Neural crest cell (in vitro differentiated cells): ENCODE data around the gene KCNF1. TPM values are rescaled to one million over a fixed set of nuclear protein-coding genes. Genes with fewer than 3 reads are reported as not detected.

Experiments
- DNase-seq: peaks from one replicate; pipeline ENCODE4 v3.0.0; 2021; ENCODE audit warnings: low read depth, mixed read lengths, low spot score
- H3K27ac Mint-ChIP-seq: one replicate; pipeline ENCODE4 v1.8.0; 2021; ENCODE audit warnings: mild to moderate bottlenecking, mixed read lengths; ENCODE audit not compliant: unreplicated experiment
- H3K27me3 Mint-ChIP-seq: 2 replicates; pipeline ENCODE4 v1.8.0; 2021; ENCODE audit warnings: low read depth, mild to moderate bottlenecking, mixed read lengths
- H3K36me3 Mint-ChIP-seq: 2 replicates; pipeline ENCODE4 v1.8.0; 2021; ENCODE audit warnings: low read depth, mild to moderate bottlenecking, mixed read lengths
- H3K4me1 Mint-ChIP-seq: 2 replicates; pipeline ENCODE4 v1.8.0; 2021; ENCODE audit warnings: mixed read lengths
- H3K4me3 Mint-ChIP-seq: one replicate; pipeline ENCODE4 v1.8.0; 2021; ENCODE audit warnings: mild to moderate bottlenecking, mixed read lengths
- H3K9me3 Mint-ChIP-seq: 2 replicates; pipeline ENCODE4 v1.8.0; 2021; ENCODE audit warnings: mixed read lengths
- total RNA-seq: library from RNA; stranded (reverse); gene quantifications from 2 replicates; pipeline ENCODE4 v1.2.1, GENCODE V29; 2021
- TF ChIP-seq, protein P1 (sequence below): fragments of 200-600 bp; sonication (generic); conservative IDR thresholded peaks from 2 replicates; pipeline ENCODE4 v1.5.0; 2021; ENCODE audit warnings: antibody characterized with exemption, mild to moderate bottlenecking

Gene KCNF1
- total RNA-seq, 1 donor from 2014 or later, result 1.1 TPM

DNA sequence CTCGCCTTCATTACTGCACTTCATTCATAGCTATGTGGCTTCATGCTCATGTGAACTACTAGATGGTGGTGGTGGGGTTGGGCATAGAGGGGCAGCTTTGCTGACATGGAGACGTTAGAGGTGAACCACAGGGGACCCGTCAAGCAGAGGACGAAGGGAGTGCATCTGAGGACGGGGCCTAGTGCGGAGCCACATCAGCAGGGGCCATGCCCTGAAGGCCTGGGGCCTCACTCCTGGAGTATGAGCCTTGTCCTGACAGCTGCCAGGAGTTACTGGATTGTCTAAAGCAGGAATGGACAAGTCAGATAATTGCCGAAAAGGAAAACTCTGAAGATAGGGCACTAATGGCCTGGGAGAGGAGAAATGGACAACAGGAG, 36.4 kb downstream of the KCNF1 start:
- H3K9me3 Mint-ChIP-seq, result peaks cover 11% of the 10 kb centered on the region
- no peak for DNase-seq
- TF ChIP-seq, protein P1, sequence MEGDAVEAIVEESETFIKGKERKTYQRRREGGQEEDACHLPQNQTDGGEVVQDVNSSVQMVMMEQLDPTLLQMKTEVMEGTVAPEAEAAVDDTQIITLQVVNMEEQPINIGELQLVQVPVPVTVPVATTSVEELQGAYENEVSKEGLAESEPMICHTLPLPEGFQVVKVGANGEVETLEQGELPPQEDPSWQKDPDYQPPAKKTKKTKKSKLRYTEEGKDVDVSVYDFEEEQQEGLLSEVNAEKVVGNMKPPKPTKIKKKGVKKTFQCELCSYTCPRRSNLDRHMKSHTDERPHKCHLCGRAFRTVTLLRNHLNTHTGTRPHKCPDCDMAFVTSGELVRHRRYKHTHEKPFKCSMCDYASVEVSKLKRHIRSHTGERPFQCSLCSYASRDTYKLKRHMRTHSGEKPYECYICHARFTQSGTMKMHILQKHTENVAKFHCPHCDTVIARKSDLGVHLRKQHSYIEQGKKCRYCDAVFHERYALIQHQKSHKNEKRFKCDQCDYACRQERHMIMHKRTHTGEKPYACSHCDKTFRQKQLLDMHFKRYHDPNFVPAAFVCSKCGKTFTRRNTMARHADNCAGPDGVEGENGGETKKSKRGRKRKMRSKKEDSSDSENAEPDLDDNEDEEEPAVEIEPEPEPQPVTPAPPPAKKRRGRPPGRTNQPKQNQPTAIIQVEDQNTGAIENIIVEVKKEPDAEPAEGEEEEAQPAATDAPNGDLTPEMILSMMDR, result no peak
- peaks cover 10% of the 10 kb centered on the region for H3K27me3 Mint-ChIP-seq
- no peaks in the 10 kb centered on the region for H3K4me1 Mint-ChIP-seq
- H3K4me3 Mint-ChIP-seq, result no peak overlapping the region
- peaks cover 4% of the 10 kb centered on the region for H3K36me3 Mint-ChIP-seq
- H3K27ac Mint-ChIP-seq, result no peak overlapping the region

DNA sequence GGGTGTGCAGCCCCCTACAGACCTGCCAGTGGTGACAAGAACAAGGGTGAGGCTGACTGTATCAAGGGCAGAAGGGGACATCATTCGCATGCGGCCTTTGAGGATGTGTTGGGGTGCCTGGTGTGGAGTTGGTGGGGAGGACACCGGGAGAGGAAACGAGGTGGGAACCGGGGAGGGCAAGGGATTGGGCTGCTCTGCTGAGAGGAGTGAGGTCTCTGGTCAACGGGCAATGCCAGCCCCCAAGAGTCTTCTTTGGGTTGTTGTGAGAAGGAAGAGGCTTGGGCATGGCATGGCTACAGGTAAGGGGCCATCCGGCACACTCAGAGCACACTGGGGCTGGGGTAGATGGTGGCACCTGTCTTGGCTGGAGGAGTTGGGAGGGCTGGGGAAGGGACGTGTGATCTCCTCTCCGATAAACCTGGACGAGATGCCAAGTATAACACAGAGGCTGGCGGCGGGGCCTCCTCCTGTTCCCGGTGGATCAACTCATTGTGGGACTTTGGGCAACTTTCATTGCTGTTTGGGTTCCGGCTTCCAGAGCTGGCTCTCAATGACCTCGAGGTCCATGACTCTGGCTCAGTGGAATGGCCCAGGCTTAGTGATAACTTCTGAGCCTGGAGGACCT, 37.0 kb downstream of the KCNF1 start:
- Mint-ChIP-seq H3K27me3 (peaks cover 8% of the 10 kb centered on the region), H3K36me3 (peaks cover 8% of the 10 kb centered on the region), H3K4me1 (no peaks in the 10 kb centered on the region), H3K27ac (no peak overlapping the region), H3K4me3 (no peak overlapping the region), H3K9me3 (peaks cover 15% of the 10 kb centered on the region)
- TF ChIP-seq, protein P1, result no peak
- no peak for DNase-seq

DNA sequence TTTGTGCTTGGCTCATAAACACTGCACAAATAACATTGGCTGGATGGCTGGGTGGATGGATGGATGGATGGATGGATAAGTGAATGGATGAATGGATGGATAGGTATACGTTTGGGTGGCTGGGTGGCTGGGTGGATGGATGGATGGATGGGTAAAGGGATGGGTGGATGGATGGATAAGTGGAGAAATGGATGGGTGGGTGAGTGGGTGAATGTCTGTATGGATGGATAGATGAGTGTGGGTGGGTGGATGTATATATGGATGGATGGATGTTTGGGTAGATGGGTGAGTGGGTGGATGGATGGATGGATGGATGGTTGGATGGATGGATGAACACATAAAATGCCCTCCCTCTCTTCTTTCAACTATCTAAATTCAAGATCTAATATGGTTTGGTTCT, 38.1 kb downstream of the KCNF1 start:
- H3K9me3 Mint-ChIP-seq, result peaks cover 15% of the 10 kb centered on the region
- H3K36me3 Mint-ChIP-seq, result peaks cover 8% of the 10 kb centered on the region
- DNase-seq, result no peak
- H3K4me3 Mint-ChIP-seq, result no peak overlapping the region
- no peak overlapping the region for H3K27ac Mint-ChIP-seq
- no peaks in the 10 kb centered on the region for H3K4me1 Mint-ChIP-seq
- H3K27me3 Mint-ChIP-seq, result peaks cover 8% of the 10 kb centered on the region
- TF ChIP-seq, protein P1, result no peak

DNA sequence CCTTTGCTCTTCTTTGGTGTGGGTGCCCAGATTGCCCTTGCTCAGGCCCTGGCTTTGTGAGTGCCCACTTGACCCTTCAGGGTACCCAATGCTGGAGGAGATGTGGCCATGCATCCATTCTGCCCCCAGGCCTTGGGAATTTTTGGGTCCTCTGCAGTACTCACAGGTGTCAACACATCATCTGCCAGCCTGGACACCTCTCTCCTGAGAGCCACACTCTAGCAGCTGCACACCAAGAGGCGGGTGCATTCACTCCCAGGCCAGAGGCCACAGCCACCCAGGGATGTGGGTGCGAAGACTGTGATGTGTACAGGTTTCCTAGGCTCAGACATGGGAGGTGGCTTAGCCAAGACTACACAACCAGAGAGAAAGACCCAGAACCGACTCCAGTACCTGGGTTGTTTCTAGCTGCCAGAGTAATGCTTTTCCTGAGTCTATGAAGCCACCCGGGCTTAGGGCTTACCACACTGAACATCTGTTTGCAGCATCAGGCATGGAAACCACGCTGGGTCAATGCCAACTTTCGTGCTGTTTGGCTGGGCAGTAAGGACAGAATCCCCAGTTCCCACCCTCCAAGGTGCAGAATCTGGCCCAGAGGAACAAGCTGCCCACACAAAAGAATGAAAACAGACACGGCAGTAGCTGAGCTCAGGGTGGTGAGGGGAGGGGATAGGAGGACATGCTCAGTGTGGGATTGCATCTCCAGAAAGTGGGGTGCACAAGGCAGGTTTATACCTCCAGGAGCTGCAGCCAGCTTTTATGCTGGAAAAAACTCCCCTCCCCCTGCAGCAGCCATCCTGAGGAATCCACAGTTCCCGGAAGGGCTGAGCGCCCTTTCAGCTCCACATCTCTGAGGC, 40.1 kb downstream of the KCNF1 start:
- DNase-seq, result no peak
- H3K36me3 Mint-ChIP-seq, result peaks cover 8% of the 10 kb centered on the region
- peaks cover 15% of the 10 kb centered on the region for H3K9me3 Mint-ChIP-seq
- H3K27ac Mint-ChIP-seq, result no peak overlapping the region
- H3K4me3 Mint-ChIP-seq, result no peak overlapping the region
- H3K27me3 Mint-ChIP-seq, result peaks cover 8% of the 10 kb centered on the region
- H3K4me1 Mint-ChIP-seq, result no peaks in the 10 kb centered on the region
- TF ChIP-seq, protein P1, result no peak

DNA sequence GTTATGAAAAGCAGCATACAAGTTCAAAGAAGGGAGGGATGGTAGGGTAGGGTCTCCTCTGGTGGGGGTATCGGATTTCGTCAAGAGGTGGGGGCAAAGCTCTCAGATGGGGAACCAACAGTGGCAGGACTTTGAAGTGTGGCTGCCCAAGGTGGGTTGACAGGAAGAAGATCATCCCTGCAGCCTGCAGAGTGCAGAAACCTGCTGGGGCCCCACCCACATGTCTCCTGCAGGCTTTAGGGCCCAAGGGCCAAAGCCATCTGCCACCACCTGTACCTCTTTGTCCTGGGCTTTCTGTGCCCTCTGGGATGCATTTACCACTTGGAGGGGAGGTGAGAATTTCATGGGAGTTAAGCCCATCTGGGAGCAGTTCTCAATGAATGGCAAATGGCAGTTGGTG, 42.7 kb downstream of the KCNF1 start:
- Mint-ChIP-seq H3K27ac (no peak overlapping the region), H3K4me3 (no peak overlapping the region), H3K9me3 (peaks cover 15% of the 10 kb centered on the region), H3K4me1 (peaks cover 5% of the 10 kb centered on the region), H3K27me3 (peaks cover 5% of the 10 kb centered on the region), H3K36me3 (peaks cover 8% of the 10 kb centered on the region)
- TF ChIP-seq, protein P1, result no peak
- no peak for DNase-seq
